NK-92 (cell line): Measurements from ENCODE around the gene EPB41L4A.
"Not testable (repeated sequence)": the region's sequence is repeated elsewhere in the genome, so short reads cannot be mapped to it uniquely, and the experiment has no call there.

Experiments
- DNase-seq: peaks from one replicate; lab custom pipeline; 2025; ENCODE audit not compliant: unreplicated experiment; lab: John Stamatoyannopoulos, UW

EPB41L4A gene

DNA sequence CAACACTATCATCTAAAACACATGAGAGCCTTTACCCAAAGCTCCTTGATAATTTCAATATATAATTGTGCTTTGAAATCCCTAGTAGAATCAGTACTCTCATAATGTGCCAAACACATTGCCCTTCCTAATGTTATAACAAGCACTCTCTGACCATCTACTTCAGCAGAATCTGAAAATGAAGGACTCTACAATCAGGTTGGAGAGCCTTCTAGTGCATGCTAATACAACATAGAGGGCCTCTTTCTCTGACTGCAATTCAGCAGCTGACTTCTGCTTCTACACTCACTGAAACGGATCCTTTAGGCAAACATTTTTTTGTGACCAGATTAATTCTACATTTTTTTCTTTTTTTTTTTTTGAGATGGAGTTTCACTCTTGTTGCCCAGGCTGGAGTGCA lies 155.6 kb downstream of the EPB41L4A start:
- no peak for DNase-seq

DNA sequence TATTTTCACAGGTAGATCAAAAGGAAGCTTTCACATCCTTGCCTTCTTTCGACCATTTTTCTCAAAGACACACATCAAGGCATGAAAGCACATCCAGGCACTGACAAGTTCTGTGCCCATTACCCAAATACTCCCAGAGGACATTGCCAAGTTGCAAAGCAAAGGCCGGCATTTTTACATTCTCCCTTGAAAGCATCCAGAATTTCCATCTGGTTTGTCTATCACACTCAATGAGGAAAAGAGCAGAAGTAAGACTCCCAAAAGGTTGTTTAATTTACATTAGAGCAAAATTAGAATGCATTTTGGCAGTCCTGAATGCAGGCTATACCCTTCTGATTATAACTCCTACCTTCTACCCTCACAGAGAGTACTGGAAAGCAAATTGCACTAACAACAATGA lies 160.5 kb downstream of the EPB41L4A start:
- no peak for DNase-seq

DNA sequence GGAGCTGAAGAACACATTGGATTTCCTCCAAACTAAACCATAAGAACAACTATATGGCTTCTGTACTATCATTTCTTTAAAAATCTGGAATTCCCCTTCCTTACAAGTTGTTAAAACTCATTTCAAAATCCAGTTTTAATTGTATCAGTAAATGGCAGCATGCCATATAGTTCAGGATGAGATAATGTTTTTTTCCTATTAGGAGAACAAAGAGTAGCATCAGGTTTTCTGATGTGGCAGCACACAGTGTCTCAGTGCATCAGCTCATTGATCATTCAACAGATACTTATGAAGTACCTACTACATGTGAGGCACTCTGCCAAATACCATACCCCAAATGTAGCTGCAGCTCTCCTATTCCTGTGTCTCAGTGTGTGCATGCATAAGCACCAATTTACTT lies 161.1 kb downstream of the EPB41L4A start:
- no peak for DNase-seq

DNA sequence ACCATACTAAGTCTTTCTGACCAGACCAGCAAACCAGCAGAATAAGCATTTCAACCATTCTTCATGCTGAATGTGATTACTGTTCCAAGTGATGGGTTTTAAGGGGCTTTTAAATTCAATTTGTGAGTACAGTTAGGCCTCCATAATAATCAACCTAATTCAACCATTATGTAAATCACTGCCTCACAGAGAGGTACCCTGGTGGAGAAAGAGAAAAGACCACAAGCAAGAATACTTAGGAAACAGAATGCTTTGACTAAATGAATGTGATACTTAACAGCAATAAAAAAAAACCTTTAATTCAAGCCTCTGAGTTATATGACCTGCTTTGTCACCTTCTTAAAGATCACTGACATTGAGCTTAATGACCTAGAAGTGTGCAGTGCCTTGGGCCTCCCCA lies 162.1 kb downstream of the EPB41L4A start:
- DNase-seq, result no peak

DNA sequence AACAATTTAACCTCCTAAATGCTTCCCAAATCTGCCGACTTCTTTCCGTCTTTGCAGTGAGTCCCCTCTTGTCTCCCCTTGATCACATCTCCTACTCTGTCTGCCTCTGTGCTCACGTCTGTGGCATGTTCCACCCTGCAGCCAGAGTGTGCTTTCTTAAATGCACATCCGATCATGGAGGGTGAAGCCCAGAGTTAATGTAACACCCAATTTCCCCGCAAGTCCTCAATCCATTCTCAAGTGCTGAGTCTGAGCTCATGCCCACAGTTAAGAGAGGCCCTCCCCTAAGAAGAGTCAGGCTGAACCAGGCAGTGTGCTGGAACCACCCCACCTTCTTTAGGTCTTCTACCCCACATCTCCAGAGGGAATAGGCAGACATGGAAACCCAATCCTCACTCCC lies 164.8 kb downstream of the EPB41L4A start:
- DNase-seq, result no peak

DNA sequence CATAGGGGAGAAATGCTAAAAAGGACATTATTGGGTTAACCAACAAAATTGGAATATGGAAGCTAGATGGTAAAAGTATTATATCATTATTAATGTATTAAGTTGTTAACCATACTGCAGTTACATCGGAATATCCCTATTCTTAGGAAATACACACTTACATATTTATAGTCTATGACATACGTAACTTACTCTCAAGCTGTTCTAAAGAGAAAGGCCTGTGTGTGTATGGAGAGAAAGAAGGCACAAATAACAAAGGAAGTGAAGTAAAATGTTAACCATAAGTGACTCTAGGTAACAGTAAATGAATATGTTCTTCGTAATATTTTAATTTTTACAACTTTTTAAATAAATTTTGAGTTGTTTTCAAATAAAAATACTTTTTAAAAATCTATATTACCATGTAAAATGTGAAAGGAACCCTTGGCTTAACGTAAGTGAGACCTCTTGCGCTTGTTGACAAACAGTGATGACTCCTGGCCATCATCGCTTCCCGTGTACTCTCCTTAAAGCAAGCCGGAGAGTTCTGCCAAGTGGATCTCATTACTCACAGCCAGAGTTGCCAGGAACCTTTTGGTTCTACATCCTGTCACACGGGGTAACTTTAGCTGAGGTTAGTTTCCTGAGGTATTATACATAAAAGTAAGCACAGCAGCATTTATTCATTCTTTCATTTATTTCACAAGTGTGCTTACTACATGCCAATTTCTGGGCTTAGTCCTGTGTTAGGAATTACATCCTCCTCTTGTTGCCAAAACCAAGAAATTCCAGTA lies 165.4 kb downstream of the EPB41L4A start:
- DNase-seq, result no peak

DNA sequence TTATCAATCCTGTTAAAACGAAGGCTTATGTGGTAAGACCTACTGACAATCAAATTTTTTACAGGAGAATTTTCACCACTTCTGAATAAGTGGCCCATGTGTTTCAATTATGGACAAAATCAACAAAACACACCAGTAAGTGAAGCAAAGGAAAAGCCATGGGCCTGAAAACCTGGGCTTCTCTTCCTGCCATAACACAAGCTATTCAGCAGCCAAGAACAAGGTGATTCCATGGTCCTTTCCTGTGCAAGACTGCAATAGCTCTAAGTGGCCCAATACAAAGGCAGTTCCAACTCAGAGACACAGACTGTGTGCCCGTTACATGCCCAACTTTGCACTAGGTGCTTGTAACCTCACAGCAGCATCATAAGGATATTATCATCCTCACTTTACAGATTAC lies 168.5 kb downstream of the EPB41L4A start:
- no peak for DNase-seq

DNA sequence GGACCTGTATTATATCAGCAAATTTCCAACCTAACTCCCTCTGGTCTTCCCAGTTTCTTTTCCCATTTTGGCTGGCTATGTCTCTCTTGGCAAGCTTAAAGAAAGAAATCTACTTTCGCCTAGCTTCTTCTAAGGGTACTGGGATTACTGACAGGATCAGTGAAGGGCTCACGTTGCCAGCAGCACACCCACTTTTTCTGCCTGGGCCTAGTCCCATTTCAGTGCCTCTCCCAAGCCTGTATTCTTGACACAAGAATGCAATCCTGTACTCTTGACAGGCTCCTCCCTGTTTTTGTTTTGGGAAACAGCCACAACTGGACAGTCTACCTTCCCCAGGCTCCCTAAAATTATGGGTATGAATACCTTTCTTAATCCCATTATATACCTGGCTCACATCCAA lies 170.5 kb downstream of the EPB41L4A start:
- DNase-seq, result no peak

DNA sequence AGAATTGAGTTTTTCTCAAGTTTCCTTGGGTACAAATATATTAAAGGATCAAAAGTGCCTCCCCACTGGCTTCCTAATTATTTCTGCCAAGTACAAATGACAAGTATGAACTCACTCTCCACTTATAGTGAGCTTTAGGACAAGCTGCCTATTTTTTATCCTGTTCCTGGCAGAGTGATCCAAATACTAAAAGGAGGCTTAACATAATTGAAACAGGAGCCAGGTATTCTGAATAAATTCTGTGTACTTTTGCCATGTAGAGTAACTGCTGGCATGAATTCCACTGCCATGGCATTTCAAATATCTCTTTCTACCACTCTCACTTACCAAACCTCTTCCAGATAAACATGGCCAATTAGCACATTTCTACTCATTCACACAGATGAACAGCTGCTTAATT lies 171.1 kb downstream of the EPB41L4A start:
- DNase-seq, result no peak

DNA sequence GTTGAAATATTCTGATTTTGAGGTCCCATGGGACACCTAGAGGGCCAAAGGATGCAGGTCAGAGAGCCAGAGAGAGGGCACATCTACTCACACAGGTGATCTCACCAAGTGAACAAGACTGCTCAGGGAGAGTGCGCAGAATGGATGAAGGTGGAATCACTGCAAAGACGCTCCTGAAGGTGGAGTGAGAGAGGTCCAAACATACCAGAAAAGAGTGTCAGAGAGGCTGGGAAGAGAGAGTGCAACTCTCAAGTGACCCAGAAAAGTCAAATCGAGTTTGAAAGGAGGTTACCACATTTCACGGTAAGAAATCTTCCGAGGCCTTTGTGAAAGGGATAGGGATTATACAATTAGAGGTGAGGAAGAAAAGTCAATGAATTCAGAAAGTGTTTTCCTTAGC lies 173.4 kb downstream of the EPB41L4A start:
- DNase-seq, result no peak

DNA sequence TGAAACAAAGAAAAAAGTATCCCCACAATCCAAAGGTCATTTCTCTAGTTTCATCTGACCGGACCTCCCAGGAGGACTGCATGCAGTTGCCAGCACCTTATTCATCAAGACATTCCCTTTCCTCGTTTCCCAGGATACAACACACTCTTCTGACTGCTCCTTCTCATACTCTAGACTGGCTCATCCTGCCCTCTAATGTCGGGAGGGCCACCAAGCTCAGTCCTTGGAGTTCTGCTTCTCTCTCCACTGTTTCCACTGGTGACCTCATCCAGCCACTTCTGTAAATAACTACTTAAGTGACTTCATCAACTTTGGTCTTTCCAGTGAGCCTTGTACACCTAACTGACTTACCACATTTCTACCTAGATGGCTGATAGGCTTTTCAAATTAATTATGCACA lies 179.1 kb downstream of the EPB41L4A start:
- DNase-seq, result no peak

DNA sequence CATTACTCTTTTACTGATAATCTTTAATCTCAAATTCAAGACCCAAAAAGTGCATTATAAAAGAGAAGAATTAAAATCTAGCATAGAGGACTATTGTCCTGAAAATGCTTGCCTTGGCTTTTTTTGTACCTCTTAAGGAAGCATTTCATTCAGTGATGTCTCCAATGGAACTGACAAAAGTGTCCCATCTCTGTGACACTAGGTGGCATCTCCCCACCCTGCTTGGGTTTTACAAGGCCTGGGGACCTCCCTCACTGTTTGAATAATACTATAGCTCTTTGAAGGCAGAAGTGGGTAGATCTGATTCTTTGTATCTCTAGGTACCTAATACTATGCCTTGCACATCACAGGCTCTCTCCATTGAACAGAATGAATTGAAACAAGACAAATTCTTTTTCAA lies 180.6 kb downstream of the EPB41L4A start:
- DNase-seq, result no peak

DNA sequence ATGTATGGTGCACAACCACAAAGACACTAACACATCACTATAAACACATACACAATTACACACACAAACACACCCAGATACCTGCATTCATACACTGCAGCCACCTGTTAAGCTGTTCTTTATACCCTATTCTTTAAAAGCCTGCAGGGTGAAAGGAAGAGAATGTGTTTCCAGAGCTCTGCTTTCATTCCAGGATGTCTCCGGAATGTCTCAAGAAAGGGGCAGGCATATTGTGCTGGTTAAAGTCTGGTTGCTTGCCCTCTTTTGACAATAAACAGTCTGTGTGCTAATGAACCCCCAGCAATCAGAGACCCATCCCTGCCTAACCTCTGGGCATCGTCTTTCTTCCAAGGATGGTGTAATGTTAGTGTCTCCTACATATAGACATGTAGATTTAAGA lies 181.6 kb downstream of the EPB41L4A start:
- no peak for DNase-seq

DNA sequence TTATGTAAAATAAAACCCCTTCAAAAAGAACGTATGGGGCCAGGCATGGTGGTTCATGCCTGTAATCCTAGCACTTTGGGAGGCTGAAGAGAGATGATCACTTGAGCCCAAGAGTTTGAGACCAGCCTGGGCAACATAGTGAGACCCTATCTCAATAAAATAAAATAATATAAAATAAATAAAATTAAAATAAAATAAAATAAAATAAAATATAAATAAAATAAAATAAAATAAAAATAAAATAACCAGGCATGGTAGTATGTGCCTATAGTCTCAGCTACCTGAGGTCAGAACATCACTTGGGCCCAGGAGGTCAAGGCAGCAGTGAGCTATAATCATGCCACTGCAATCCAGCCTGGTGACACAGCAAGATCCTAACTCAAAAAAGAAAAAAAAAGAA lies 185.1 kb downstream of the EPB41L4A start:
- DNase-seq, result no peak

DNA sequence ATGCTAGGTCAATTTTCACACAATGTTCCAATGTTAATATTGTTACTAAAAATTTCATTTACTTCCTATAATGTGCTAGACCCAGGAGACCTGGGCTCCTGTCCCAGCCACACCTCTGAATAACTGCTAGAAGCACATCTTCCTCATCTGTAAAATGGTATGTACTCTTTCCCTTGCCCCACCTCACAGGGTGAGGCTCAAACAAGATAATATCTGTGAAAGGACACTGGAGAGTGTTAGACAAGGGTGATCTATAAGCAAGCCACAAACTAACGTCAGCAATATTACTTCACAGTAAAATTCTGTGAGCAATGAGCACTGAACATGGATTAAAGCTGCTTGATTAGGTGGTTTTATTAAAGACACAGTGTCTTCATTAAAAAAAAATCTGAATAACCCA lies 186.4 kb downstream of the EPB41L4A start:
- DNase-seq, result no peak

DNA sequence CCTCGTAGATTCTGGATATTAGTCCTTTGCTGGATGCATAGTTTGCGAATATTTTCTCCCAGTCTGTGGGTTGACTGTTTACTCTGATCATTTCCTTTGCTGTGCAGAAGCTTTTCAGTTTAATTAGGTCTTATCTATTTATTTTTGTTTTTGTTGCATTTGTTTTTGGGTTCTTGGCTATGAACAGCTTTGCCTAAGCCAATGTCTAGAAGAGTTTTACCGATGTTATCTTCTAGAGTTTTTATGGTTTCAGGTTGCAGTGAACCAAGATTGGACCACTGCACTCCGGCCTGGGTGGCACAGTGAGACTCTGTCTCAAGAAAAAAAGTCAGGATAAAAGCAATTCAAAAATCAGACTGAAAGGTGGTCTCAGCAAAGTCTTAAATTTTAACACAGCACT lies 188.5 kb downstream of the EPB41L4A start:
- no peak for DNase-seq

DNA sequence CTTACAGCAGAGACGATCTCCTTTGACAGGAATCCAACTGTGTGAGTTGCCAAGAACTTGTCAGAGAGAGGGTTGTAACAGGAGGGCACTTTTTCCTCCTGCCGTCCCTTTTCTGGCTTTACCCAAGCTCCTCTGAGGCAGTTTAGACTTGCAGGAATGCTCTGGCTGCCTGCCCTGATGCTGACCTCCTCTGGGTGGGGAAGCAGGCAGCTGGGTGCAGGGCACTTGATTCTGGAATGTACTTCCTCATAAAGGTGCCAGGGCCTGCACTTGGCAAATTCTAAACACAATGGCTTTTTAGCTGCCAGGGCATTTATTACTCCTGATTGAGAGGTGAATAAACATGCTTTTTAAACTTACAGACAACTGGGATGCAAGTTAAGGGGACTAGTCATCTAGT lies 190.4 kb downstream of the EPB41L4A start:
- no peak for DNase-seq

DNA sequence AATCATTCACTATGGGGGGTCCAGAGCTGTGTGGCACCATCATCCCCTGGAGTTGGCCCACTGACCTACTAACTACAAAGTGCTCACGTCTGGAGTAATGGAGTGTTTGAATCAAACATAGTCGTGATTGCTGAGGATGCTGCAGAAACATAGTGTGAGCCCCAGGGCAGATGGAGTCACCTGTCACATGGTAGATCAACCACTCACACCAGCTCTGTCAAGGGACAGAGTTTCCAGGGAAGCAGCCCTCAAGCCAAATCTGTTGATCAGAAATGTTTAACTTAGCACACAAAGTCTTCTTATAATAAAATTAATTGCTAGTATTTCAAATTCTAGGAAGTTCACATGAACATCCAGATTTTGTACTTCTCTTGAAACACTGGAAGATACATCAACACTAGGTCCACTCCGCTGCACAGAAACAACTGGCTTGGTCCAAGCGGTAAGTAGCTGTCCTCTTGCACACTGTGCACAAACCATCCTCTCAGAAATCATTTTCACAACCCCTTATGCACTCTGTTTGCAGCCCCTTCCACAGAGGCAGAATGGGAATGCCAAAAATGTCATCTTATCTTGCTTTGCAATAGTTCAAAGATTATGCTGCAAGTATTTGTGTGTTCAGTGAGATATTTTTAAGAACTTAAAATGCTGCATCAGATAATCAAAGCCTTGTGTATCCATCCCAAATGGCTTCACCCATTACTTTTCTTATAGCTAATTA lies 191.0 kb downstream of the EPB41L4A start:
- no peak for DNase-seq

DNA sequence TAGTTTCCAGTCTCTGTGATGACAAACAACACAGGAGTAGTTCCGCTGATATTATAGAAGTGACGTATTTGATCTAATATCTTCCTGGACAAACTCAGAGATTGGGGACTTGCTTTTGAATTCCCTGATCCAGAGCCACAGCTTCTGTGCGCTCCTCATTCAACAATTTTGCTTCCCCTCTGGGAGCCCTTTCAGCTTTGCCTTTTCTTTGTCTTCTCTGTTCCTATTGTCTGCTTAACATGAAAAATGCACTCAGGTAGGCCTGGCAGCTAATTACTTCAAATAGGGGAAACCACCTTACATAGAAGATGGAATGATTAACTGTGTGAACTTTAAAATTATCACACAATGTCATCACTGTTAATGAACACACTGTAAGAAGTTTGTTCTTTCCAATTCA lies 192.9 kb downstream of the EPB41L4A start:
- no peak for DNase-seq

DNA sequence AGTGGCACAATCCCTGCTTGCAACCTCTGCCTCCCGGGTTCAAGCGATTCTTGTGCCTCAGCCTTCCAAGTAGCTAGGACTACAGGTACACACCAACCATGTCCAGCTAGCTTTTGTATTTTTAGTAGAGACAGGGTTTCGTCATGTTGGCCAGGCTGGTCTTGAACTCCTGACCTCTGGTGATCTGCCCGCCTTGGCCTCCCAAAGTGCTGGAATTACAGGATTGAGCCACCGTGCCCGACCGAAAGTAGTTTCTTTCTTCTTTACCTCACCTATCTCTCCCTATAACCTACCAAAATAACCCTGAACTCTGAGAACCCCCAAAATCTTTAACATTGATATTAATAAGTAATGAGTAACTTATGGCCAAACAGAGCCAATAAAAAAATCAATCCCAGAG lies 196.1 kb downstream of the EPB41L4A start:
- not testable (repeated sequence) for DNase-seq

DNA sequence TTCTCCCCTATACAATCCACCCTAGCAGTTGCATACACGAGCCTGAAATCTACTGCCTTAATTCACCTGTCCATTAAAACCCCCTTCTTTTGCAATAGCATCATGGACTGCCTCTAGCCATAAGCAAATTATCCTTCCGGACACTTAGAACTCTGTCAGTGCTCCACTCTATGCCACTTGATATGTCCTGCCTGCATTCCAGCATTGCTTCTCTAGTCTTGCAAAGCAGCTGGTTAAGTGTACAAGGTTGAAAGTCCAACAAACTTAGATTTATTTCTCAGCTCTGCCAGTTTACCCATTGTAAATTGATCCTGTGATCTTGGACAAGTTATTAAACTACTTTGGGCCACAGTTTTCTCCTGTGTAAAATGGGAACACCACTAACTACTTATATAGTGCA lies 197.9 kb downstream of the EPB41L4A start:
- DNase-seq, result no peak

DNA sequence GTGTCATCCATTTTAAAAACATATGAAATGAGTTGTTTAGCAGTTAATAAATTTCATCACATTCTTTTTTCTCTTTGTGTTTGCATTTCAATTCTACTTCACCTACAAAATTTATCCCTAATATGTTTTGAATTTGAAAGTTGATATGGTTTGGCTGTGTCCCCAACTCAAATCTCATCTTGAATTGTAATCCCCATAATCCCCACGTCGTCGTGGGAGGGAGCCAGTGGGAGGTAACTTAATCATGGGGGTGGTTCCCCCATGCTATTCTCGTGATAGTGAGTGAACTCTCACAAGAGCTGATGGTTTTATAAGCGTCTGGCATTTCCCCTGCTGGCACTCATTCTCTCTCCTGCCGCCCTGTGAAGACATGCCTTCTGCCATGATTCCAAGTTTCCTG lies 200.1 kb downstream of the EPB41L4A start:
- no peak for DNase-seq
